ENCODE results near the gene METTL27.

DNA sequence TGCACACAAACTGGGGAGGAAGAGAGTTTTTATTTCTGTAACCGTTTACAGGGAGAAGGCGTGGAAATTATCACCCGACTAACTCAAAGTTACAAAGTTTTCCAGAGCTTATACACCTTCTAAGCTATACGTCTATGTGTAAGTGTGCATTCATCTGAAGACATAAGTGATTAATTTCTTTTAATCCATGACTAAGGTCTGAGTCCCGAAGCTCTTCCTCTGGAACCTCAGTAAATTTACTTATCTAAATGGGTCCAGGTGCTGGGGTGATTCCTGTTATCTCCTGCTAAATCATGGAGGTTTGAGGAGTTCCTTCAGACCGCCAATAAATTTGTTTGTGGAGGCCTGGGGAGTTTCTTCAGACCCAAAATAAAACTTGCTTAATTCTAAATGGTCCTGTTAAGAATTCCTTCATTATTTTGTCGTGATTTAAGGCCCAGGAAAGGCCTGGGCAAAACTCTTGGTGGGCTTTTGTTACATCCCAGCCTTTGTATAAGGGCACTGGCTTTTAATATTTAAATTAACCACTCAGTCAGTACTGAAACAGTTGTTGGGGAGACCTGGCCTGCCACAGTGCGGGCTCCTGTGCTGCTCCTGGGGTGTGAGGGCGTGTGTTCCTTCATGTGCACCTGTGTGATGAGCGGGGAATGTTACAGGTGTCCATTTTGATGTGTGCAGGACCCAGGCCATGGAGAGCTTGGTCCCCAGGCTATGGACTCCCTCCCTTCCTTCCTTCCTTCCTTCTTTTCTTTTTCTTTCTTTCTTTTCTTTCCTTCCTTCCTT is 5.8 kb upstream of the METTL27 start:
- TF ChIP-seq JUNB (IDR thresholded peaks at IDR 0.05; ENCODE audit: unreplicated experiment) (no peak), EZH2 (IDR thresholded peaks at IDR 0.05; ENCODE audit: low read depth, unreplicated experiment) (no peak), EZH2phosphoT487 (IDR thresholded peaks at IDR 0.05; ENCODE audit: unreplicated experiment) (no peak), POLR2AphosphoS5 (IDR thresholded peaks at IDR 0.05; ENCODE audit: low read depth) (no peak), CREB1 (CRISPR knock-in tag; IDR thresholded peaks at IDR 0.05; ENCODE audit: low read depth) (no peak), STAT1 (IDR thresholded peaks at IDR 0.05; ENCODE audit: unreplicated experiment) (no peak), ZNF114 (CRISPR knock-in tag; IDR thresholded peaks at IDR 0.05) (no peak), ZNF331 (CRISPR knock-in tag; IDR thresholded peaks at IDR 0.05; ENCODE audit: low read depth) (no peak)
- TF ChIP-seq, protein P1, sequence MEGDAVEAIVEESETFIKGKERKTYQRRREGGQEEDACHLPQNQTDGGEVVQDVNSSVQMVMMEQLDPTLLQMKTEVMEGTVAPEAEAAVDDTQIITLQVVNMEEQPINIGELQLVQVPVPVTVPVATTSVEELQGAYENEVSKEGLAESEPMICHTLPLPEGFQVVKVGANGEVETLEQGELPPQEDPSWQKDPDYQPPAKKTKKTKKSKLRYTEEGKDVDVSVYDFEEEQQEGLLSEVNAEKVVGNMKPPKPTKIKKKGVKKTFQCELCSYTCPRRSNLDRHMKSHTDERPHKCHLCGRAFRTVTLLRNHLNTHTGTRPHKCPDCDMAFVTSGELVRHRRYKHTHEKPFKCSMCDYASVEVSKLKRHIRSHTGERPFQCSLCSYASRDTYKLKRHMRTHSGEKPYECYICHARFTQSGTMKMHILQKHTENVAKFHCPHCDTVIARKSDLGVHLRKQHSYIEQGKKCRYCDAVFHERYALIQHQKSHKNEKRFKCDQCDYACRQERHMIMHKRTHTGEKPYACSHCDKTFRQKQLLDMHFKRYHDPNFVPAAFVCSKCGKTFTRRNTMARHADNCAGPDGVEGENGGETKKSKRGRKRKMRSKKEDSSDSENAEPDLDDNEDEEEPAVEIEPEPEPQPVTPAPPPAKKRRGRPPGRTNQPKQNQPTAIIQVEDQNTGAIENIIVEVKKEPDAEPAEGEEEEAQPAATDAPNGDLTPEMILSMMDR (conservative IDR thresholded peaks at IDR 0.05; ENCODE audit: low read depth in 2 of 2): no peak
- TF ChIP-seq, protein P2, sequence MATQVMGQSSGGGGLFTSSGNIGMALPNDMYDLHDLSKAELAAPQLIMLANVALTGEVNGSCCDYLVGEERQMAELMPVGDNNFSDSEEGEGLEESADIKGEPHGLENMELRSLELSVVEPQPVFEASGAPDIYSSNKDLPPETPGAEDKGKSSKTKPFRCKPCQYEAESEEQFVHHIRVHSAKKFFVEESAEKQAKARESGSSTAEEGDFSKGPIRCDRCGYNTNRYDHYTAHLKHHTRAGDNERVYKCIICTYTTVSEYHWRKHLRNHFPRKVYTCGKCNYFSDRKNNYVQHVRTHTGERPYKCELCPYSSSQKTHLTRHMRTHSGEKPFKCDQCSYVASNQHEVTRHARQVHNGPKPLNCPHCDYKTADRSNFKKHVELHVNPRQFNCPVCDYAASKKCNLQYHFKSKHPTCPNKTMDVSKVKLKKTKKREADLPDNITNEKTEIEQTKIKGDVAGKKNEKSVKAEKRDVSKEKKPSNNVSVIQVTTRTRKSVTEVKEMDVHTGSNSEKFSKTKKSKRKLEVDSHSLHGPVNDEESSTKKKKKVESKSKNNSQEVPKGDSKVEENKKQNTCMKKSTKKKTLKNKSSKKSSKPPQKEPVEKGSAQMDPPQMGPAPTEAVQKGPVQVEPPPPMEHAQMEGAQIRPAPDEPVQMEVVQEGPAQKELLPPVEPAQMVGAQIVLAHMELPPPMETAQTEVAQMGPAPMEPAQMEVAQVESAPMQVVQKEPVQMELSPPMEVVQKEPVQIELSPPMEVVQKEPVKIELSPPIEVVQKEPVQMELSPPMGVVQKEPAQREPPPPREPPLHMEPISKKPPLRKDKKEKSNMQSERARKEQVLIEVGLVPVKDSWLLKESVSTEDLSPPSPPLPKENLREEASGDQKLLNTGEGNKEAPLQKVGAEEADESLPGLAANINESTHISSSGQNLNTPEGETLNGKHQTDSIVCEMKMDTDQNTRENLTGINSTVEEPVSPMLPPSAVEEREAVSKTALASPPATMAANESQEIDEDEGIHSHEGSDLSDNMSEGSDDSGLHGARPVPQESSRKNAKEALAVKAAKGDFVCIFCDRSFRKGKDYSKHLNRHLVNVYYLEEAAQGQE (IDR thresholded peaks at IDR 0.05; ENCODE audit: unreplicated experiment): no peak
- TF ChIP-seq, protein P3, sequence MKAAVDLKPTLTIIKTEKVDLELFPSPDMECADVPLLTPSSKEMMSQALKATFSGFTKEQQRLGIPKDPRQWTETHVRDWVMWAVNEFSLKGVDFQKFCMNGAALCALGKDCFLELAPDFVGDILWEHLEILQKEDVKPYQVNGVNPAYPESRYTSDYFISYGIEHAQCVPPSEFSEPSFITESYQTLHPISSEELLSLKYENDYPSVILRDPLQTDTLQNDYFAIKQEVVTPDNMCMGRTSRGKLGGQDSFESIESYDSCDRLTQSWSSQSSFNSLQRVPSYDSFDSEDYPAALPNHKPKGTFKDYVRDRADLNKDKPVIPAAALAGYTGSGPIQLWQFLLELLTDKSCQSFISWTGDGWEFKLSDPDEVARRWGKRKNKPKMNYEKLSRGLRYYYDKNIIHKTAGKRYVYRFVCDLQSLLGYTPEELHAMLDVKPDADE (IDR thresholded peaks at IDR 0.05): no peak
